Measurements from ENCODE around the gene OR1S2. TPM values are rescaled to one million over a fixed set of nuclear protein-coding genes. Genes with fewer than 3 reads are reported as not detected.
"Not testable (repeated sequence)": the region's sequence is repeated elsewhere in the genome, so short reads cannot be mapped to it uniquely, and the experiment has no call there.

Gene OR1S2
- total RNA-seq = not detected
- long read RNA-seq, donor 1 = 0 reads
- long read RNA-seq, donor 2 = 0 reads

GRCh38 chr11:58204042-58204441, at the start of gene OR1S2:
TSS of gene OR1S2 (minus strand) at chr11:58204142. CDS start at chr11:58204142, 0 bp downstream.
- DNase-seq = no peak
- intact Hi-C loops (cut with DNase I, micrococcal nuclease) = no loop called here
- no peak for TF ChIP-seq CTCF (IDR thresholded peaks at IDR 0.05)

GRCh38 chr11:58243954-58244353, 40.0 kb upstream of the OR1S2 start:
- intact Hi-C loops (cut with DNase I, micrococcal nuclease) = no loop called here
- H3K4me3 ChIP-seq = no peak overlapping the region
- ATAC-seq (no peak), DNase-seq (no peak)
- no peaks in the 10 kb centered on the region for H3K4me1 ChIP-seq (ENCODE audit: low read depth)
- H3K9me3 ChIP-seq = peaks cover 9% of the 10 kb centered on the region
- no peaks in the 10 kb centered on the region for H3K36me3 ChIP-seq (ENCODE audit: low read depth)
- no peak for TF ChIP-seq CTCF (IDR thresholded peaks at IDR 0.05)

More at GRCh38 chr11:58204042-58204441, at the start of gene OR1S2:
- no peak for ATAC-seq
- H3K4me1 ChIP-seq (ENCODE audit: low read depth) = no peaks in the 10 kb centered on the region
- H3K36me3 ChIP-seq (ENCODE audit: low read depth) = no peaks in the 10 kb centered on the region
- no peak within 1 kb of the TSS for H3K4me3 ChIP-seq
- no peaks in the 10 kb centered on the region for H3K9me3 ChIP-seq

GRCh38 chr11:58227956-58228615, 24.1 kb upstream of the OR1S2 start:
- Histone ChIP-seq H3K4me1 (ENCODE audit: low read depth) (no peaks in the 10 kb centered on the region), H3K36me3 (ENCODE audit: low read depth) (no peaks in the 10 kb centered on the region), H3K9me3 (no peaks in the 10 kb centered on the region), H3K4me3 (no peak overlapping the region)
- no peak for DNase-seq
- no peak for TF ChIP-seq CTCF (IDR thresholded peaks at IDR 0.05)
- ATAC-seq = no peak
- intact Hi-C loops (cut with DNase I, micrococcal nuclease) = no loop called here

- no peaks in the 10 kb centered on the region for H3K36me3 ChIP-seq (ENCODE audit: low read depth)
- intact Hi-C loops (cut with DNase I, micrococcal nuclease) = no loop called here
- no peaks in the 10 kb centered on the region for H3K4me1 ChIP-seq (ENCODE audit: low read depth)
- H3K4me3 ChIP-seq = no peak overlapping the region
- DNase-seq = no peak
- no peak for ATAC-seq
- no peaks in the 10 kb centered on the region for H3K9me3 ChIP-seq
- TF ChIP-seq CTCF (IDR thresholded peaks at IDR 0.05) = no peak
Observed at GRCh38 chr11:58222721-58223120, 18.8 kb upstream of the OR1S2 start.

GRCh38 chr11:58216476-58216875, 12.5 kb upstream of the OR1S2 start:
- intact Hi-C loops (cut with DNase I, micrococcal nuclease) = no loop called here
- no peaks in the 10 kb centered on the region for H3K4me1 ChIP-seq (ENCODE audit: low read depth)
- H3K36me3 ChIP-seq (ENCODE audit: low read depth) = no peaks in the 10 kb centered on the region
- no peak for TF ChIP-seq CTCF (IDR thresholded peaks at IDR 0.05)
- H3K9me3 ChIP-seq = no peaks in the 10 kb centered on the region
- ATAC-seq (no peak), DNase-seq (no peak)
- no peak overlapping the region for H3K4me3 ChIP-seq

GRCh38 chr11:58212420-58212819, 8.5 kb upstream of the OR1S2 start, which contains the start of gene OR1S1:
TSS of gene OR1S1 (plus strand) at chr11:58212720.
- H3K36me3 ChIP-seq (ENCODE audit: low read depth); H3K4me1 ChIP-seq (ENCODE audit: low read depth); ATAC-seq; H3K9me3 ChIP-seq; DNase-seq; intact Hi-C loops (cut with DNase I, micrococcal nuclease); H3K4me3 ChIP-seq: not testable (repeated sequence)
